Neural cell (in vitro differentiated cells): ENCODE measurements around the gene MEGF11. TPM values are rescaled to one million over a fixed set of nuclear protein-coding genes. Genes with fewer than 3 reads are reported as not detected.

Source experiments
- H2AFZ ChIP-seq: fragments of 200-600, 300-800 bp; sonication (generic), shearing (Covaris generic); 2 replicates; pipeline ENCODE4 v1.6.0; 2014; ENCODE audit warnings: low read depth, mild to moderate bottlenecking, antibody characterized with exemption, low read length, moderate library complexity
- H3F3A ChIP-seq: fragments of 200-600 bp; shearing (Covaris generic); 2 replicates; pipeline ENCODE4 v1.6.1; 2016; ENCODE audit warnings: mild to moderate bottlenecking, moderate library complexity, mixed read lengths, antibody characterized with exemption, low read length; ENCODE audit not compliant: insufficient read depth, poor library complexity, severe bottlenecking
- H3K27ac ChIP-seq: fragments of 200-600, 300-800 bp; sonication (generic), shearing (Covaris generic); 2 replicates; pipeline ENCODE4 v1.5.1; 2014; ENCODE audit warnings: mild to moderate bottlenecking, low read length, moderate library complexity
- H3K27me3 ChIP-seq: fragments of 300-800, 200-600 bp; sonication (generic), shearing (Covaris generic); 2 replicates; pipeline ENCODE4 v1.6.0; 2014; ENCODE audit warnings: mild to moderate bottlenecking, low read depth, low read length, moderate library complexity; ENCODE audit not compliant: insufficient read depth
- H3K36me3 ChIP-seq: fragments of 300-800, 200-600 bp; sonication (generic), shearing (Covaris generic); 2 replicates; pipeline ENCODE4 v1.5.1; 2014; ENCODE audit warnings: mild to moderate bottlenecking, antibody characterized with exemption, low read length, moderate library complexity; ENCODE audit not compliant: insufficient read depth
- H3K4me2 ChIP-seq: fragments of 300-800, 200-600 bp; sonication (generic), shearing (Covaris generic); 2 replicates; pipeline ENCODE4 v1.6.0; 2014; ENCODE audit warnings: mild to moderate bottlenecking, low read length
- H3K4me3 ChIP-seq: fragments of 300-800, 200-600 bp; sonication (generic), shearing (Covaris generic); 2 replicates; pipeline ENCODE4 v1.5.1; 2014; ENCODE audit warnings: mild to moderate bottlenecking, low read length, moderate library complexity
- H3K79me2 ChIP-seq: fragments of 200-600 bp; shearing (Covaris generic); replicated peaks from 2 replicates; pipeline ENCODE4 v1.6.0; 2014; ENCODE audit warnings: mild to moderate bottlenecking, low read length, moderate library complexity; ENCODE audit not compliant: insufficient read depth
- H3K9ac ChIP-seq: fragments of 300-800, 200-600 bp; sonication (generic), shearing (Covaris generic); 2 replicates; pipeline ENCODE4 v1.6.1; 2016; ENCODE audit warnings: mild to moderate bottlenecking, low read length, mixed read lengths
- H3K9me2 ChIP-seq: fragments of 200-600 bp; shearing (Covaris generic); 2 replicates; pipeline ENCODE4 v1.6.1; 2016; ENCODE audit warnings: mild to moderate bottlenecking, low read length, mixed read lengths; ENCODE audit not compliant: insufficient read depth
- H3K9me3 ChIP-seq: fragments of 200-600, 300-800 bp; sonication (generic), shearing (Covaris generic); 2 replicates; pipeline ENCODE4 v1.6.1; 2016; ENCODE audit warnings: mild to moderate bottlenecking, mixed run types, low read length, moderate library complexity, mixed read lengths
- H4K20me1 ChIP-seq: fragments of 200-600 bp; shearing (Covaris generic); 2 replicates; pipeline ENCODE4 v1.6.1; 2016; ENCODE audit warnings: mild to moderate bottlenecking, mixed run types; ENCODE audit not compliant: insufficient read depth
- EP300 ChIP-seq: fragments of 450-650 bp; conservative IDR thresholded peaks from 2 replicates; pipeline ENCODE4 v1.6.1; 2014; ENCODE audit warnings: antibody characterized with exemption, mild to moderate bottlenecking, moderate library complexity; ENCODE audit not compliant: poor library complexity, severe bottlenecking
- EZH2 ChIP-seq: fragments of 200-600, 300-800 bp; shearing (Covaris generic), sonication (generic); IDR thresholded peaks from 2 replicates; pipeline ENCODE4 v1.6.1; 2014; ENCODE audit warnings: antibody characterized with exemption, low read length, borderline replicate concordance, mild to moderate bottlenecking; ENCODE audit not compliant: insufficient read depth, poor library complexity, severe bottlenecking
- MXI1 ChIP-seq: fragments of 450-650 bp; conservative IDR thresholded peaks from 2 replicates; pipeline ENCODE4 v1.6.1; 2014; ENCODE audit warnings: antibody characterized with exemption, mild to moderate bottlenecking; ENCODE audit not compliant: poor library complexity, severe bottlenecking
- POLR2AphosphoS5 ChIP-seq: IDR thresholded peaks from 2 replicates; pipeline ENCODE4 v1.6.1; 2012
- RAD21 ChIP-seq: fragments of 450-650 bp; conservative IDR thresholded peaks from 2 replicates; pipeline ENCODE4 v1.6.1; 2014; ENCODE audit warnings: antibody characterized with exemption, mild to moderate bottlenecking, moderate library complexity
- SMC3 ChIP-seq: fragments of 450-650 bp; conservative IDR thresholded peaks from 2 replicates; pipeline ENCODE4 v1.6.1; 2014; ENCODE audit warnings: antibody characterized with exemption, mild to moderate bottlenecking, moderate library complexity; ENCODE audit not compliant: poor library complexity
- TAF1 ChIP-seq: IDR thresholded peaks from 2 replicates; pipeline ENCODE4 v1.6.1; 2012; ENCODE audit warnings: low read depth
- polyA plus RNA-seq: library from polyadenylated mRNA; depleted of rRNA; stranded (reverse); fragments of >200 nt; gene quantifications from 2 replicates; pipeline ENCODE4 v1.2.3, GENCODE V29; 2014
- TF ChIP-seq, protein P1 (sequence below): fragments of 450-650 bp; IDR thresholded peaks from 2 replicates; pipeline ENCODE4 v1.5.1; 2014; ENCODE audit warnings: antibody characterized with exemption, mild to moderate bottlenecking, moderate library complexity; ENCODE audit not compliant: poor library complexity, severe bottlenecking
- TF ChIP-seq, protein P2 (sequence below): IDR thresholded peaks from 2 replicates; pipeline ENCODE4 v1.6.1; 2012; ENCODE audit warnings: borderline replicate concordance

The MEGF11 gene
- polyA plus RNA-seq, 1 donor from 2014 or later: 0.64 TPM

DNA sequence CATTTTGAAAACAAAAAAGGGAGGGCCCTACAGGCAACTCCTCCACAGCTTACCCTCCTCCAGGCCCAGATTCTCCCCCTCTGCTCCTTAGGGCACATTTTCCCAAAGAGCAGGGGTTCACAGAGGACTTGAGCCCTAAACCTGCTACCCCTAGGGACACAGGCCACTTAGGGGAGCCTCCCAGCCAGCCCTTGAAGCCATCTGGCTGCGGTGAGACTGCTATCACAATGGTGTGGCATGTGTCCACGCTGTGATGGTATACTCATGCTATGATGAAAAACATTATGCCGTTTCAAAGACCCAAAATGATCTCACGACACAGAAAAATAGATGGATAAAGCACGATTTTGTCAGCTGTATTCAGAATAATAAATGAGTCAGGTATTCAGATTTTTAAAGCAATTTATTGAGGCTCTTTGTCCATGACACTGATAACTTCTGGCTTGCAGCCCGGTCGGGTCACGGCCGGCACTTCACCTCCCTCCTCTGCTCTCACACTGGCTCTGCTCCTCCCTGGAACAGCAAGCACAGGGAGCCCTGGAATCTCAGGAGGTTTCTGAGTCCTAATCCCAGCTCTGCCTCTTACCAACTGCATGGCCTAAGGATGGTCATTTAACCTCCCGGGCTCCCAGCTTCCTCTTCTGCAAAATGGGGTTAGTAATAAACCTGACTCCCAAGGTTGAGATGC lies 115.3 kb downstream of the MEGF11 start:
- Histone ChIP-seq H3K36me3 (no peaks in the 10 kb centered on the region), H3K9ac (no peak overlapping the region), H3K4me3 (no peak overlapping the region), H3K9me3 (no peaks in the 10 kb centered on the region), H3K4me2 (no peak overlapping the region), H3K9me2 (no peaks in the 10 kb centered on the region), H3F3A (no peaks in the 10 kb centered on the region), H4K20me1 (no peaks in the 10 kb centered on the region), H2AFZ (no peak overlapping the region), H3K79me2 (no peaks in the 10 kb centered on the region), H3K27ac (no peak overlapping the region), H3K27me3 (no peaks in the 10 kb centered on the region)
- no peak for TF ChIP-seq POLR2AphosphoS5
- no peak for TF ChIP-seq MXI1
- no peak for TF ChIP-seq RAD21
- no peak for TF ChIP-seq TAF1
- TF ChIP-seq EP300: no peak
- TF ChIP-seq EZH2: no peak

DNA sequence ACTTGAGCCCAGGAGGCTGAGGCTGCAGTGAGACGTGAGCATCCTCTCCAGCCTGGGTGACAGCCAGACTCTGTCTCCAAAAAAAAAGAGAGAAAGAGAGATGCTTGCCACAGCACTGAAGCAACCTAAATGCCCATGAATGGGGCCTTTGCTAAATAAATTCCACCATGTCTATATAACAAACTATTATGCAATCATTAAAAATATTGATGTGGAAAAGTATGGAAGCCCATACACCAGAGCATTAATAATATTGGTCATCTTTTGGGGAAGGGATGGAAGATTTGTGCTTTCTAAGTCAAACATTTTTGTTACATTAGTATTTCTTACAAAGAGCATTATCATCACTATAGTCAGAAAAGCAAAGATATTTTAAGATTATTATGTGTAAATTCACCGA lies 116.6 kb downstream of the MEGF11 start:
- no peaks in the 10 kb centered on the region for H3K79me2 ChIP-seq
- H3F3A ChIP-seq: no peaks in the 10 kb centered on the region
- no peaks in the 10 kb centered on the region for H3K27me3 ChIP-seq
- no peaks in the 10 kb centered on the region for H3K9me2 ChIP-seq
- no peaks in the 10 kb centered on the region for H3K9me3 ChIP-seq
- H3K4me3 ChIP-seq: no peak overlapping the region
- TF ChIP-seq EZH2 (no peak), RAD21 (no peak), SMC3 (no peak)
- H4K20me1 ChIP-seq: no peaks in the 10 kb centered on the region
- H2AFZ ChIP-seq: no peak overlapping the region
- no peak overlapping the region for H3K9ac ChIP-seq
- H3K27ac ChIP-seq: no peak overlapping the region
- H3K4me2 ChIP-seq: no peak overlapping the region
- H3K36me3 ChIP-seq: no peaks in the 10 kb centered on the region

GRCh38 chr15:66135664-66136063 lies 117.9 kb downstream of the MEGF11 start:
- H3K36me3 ChIP-seq: no peaks in the 10 kb centered on the region
- H3K4me2 ChIP-seq: no peak overlapping the region
- H3K9me2 ChIP-seq: no peaks in the 10 kb centered on the region
- no peaks in the 10 kb centered on the region for H3K27me3 ChIP-seq
- no peak for TF ChIP-seq EZH2
- TF ChIP-seq, protein P1, sequence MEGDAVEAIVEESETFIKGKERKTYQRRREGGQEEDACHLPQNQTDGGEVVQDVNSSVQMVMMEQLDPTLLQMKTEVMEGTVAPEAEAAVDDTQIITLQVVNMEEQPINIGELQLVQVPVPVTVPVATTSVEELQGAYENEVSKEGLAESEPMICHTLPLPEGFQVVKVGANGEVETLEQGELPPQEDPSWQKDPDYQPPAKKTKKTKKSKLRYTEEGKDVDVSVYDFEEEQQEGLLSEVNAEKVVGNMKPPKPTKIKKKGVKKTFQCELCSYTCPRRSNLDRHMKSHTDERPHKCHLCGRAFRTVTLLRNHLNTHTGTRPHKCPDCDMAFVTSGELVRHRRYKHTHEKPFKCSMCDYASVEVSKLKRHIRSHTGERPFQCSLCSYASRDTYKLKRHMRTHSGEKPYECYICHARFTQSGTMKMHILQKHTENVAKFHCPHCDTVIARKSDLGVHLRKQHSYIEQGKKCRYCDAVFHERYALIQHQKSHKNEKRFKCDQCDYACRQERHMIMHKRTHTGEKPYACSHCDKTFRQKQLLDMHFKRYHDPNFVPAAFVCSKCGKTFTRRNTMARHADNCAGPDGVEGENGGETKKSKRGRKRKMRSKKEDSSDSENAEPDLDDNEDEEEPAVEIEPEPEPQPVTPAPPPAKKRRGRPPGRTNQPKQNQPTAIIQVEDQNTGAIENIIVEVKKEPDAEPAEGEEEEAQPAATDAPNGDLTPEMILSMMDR: no peak
- no peak for TF ChIP-seq MXI1
- no peak for TF ChIP-seq EP300
- no peak for TF ChIP-seq POLR2AphosphoS5
- no peak for TF ChIP-seq RAD21
- no peak for TF ChIP-seq TAF1
- no peak for TF ChIP-seq SMC3
- TF ChIP-seq, protein P2, sequence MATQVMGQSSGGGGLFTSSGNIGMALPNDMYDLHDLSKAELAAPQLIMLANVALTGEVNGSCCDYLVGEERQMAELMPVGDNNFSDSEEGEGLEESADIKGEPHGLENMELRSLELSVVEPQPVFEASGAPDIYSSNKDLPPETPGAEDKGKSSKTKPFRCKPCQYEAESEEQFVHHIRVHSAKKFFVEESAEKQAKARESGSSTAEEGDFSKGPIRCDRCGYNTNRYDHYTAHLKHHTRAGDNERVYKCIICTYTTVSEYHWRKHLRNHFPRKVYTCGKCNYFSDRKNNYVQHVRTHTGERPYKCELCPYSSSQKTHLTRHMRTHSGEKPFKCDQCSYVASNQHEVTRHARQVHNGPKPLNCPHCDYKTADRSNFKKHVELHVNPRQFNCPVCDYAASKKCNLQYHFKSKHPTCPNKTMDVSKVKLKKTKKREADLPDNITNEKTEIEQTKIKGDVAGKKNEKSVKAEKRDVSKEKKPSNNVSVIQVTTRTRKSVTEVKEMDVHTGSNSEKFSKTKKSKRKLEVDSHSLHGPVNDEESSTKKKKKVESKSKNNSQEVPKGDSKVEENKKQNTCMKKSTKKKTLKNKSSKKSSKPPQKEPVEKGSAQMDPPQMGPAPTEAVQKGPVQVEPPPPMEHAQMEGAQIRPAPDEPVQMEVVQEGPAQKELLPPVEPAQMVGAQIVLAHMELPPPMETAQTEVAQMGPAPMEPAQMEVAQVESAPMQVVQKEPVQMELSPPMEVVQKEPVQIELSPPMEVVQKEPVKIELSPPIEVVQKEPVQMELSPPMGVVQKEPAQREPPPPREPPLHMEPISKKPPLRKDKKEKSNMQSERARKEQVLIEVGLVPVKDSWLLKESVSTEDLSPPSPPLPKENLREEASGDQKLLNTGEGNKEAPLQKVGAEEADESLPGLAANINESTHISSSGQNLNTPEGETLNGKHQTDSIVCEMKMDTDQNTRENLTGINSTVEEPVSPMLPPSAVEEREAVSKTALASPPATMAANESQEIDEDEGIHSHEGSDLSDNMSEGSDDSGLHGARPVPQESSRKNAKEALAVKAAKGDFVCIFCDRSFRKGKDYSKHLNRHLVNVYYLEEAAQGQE: no peak
- no peak overlapping the region for H3K4me3 ChIP-seq
- H3K9me3 ChIP-seq: no peaks in the 10 kb centered on the region
- H3K27ac ChIP-seq: no peak overlapping the region
- no peaks in the 10 kb centered on the region for H3K79me2 ChIP-seq
- H2AFZ ChIP-seq: no peak overlapping the region
- no peaks in the 10 kb centered on the region for H4K20me1 ChIP-seq
- no peak overlapping the region for H3K9ac ChIP-seq
- no peaks in the 10 kb centered on the region for H3F3A ChIP-seq
